GM12878 (cell line): Measurements from ENCODE around the gene TDP1.

ENCODE experiments used
- EP300 ChIP-seq, 2 experiments: fragments of 150-350 bp in 1 of 2; IDR thresholded peaks; 2 replicates each; pipeline ENCODE4 v1.6.1; 2011 to 2012; ENCODE audit warnings: low read depth in 2 of 2, low read length in 2 of 2, borderline replicate concordance in 1 of 2, improper control_type of control experiment in 1 of 2, inconsistent platforms in 1 of 2; ENCODE audit not compliant: control insufficient read depth in 1 of 2
- ETV6 ChIP-seq, 2 experiments: fragments of 450-650 bp in 1 of 2; IDR thresholded peaks in 1 of 2; conservative IDR thresholded peaks in 1 of 2; 2 replicates each; pipeline ENCODE4 v1.6.1; 2014; ENCODE audit warnings: antibody characterized with exemption in 1 of 2, borderline replicate concordance in 1 of 2, low read depth in 1 of 2, mild to moderate bottlenecking in 1 of 2, moderate library complexity in 1 of 2
- EZH2 ChIP-seq: IDR thresholded peaks from 2 replicates; pipeline ENCODE4 v1.6.1; 2012; ENCODE audit warnings: low read depth, mild to moderate bottlenecking, control low read depth, inconsistent platforms, low read length, borderline replicate concordance; ENCODE audit not compliant: control insufficient read depth
- MXI1 ChIP-seq: fragments of 150-350 bp; IDR thresholded peaks from 2 replicates; pipeline ENCODE4 v1.6.1; 2011; ENCODE audit warnings: low read depth, mild to moderate bottlenecking, inconsistent platforms, low read length, improper control_type of control experiment
- MYC ChIP-seq: IDR thresholded peaks from 2 replicates; pipeline ENCODE4 v1.6.1; 2011; ENCODE audit warnings: mild to moderate bottlenecking, low read length, moderate library complexity, inconsistent platforms; ENCODE audit not compliant: insufficient read depth, insufficient replicate concordance, insufficient read length, severe bottlenecking
- POLR2A ChIP-seq: IDR thresholded peaks from 2 replicates; pipeline ENCODE4 v1.6.1; 2011; ENCODE audit warnings: low read depth, mild to moderate bottlenecking, low read length
- SIN3A ChIP-seq: IDR thresholded peaks from 2 replicates; pipeline ENCODE4 v1.6.1; 2012; ENCODE audit warnings: low read depth, low read length, improper control_type of control experiment
- TF ChIP-seq, protein P1 (sequence below), 3 experiments: IDR thresholded peaks in 2 of 3; conservative IDR thresholded peaks in 1 of 3; 2 replicates each; pipeline ENCODE4 v1.5.1; 2011; ENCODE audit warnings: low read depth in 3 of 3, low read length in 3 of 3, mild to moderate bottlenecking in 3 of 3, control low read depth in 2 of 3, moderate library complexity in 2 of 3, inconsistent platforms in 1 of 3, mixed read lengths in 1 of 3; ENCODE audit not compliant: control insufficient read depth in 2 of 3, insufficient read depth in 1 of 3; ENCODE audit errors: extremely low read depth in 1 of 3

DNA sequence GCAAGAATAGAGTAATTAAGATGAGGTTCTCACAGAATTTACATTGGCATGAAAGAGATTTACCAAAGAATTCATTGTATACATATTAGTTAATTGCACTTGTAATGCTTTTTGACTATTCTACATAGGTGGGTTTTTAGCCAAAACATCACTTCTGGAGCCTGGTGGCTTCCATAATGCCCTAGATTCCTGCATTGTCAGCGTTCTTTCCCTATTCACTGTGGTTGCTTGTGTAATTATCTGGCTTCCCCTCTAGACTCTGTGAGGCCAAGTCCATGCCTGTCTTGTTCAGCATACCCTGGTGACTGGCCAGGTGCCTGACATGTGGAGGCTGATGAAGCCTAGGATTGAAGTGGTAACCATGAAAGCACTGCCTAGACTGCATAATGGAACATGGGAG is 41.2 kb downstream of the TDP1 start:
- TF ChIP-seq, protein P1, sequence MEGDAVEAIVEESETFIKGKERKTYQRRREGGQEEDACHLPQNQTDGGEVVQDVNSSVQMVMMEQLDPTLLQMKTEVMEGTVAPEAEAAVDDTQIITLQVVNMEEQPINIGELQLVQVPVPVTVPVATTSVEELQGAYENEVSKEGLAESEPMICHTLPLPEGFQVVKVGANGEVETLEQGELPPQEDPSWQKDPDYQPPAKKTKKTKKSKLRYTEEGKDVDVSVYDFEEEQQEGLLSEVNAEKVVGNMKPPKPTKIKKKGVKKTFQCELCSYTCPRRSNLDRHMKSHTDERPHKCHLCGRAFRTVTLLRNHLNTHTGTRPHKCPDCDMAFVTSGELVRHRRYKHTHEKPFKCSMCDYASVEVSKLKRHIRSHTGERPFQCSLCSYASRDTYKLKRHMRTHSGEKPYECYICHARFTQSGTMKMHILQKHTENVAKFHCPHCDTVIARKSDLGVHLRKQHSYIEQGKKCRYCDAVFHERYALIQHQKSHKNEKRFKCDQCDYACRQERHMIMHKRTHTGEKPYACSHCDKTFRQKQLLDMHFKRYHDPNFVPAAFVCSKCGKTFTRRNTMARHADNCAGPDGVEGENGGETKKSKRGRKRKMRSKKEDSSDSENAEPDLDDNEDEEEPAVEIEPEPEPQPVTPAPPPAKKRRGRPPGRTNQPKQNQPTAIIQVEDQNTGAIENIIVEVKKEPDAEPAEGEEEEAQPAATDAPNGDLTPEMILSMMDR (IDR thresholded peaks at IDR 0.05 in 2 of 3, conservative IDR thresholded peaks at IDR 0.05 in 1 of 3; ENCODE audit: control insufficient read depth in 2 of 3, extremely low read depth in 1 of 3, insufficient read depth in 1 of 3, low read depth in 3 of 3, low read length in 3 of 3), result no peak
- no peak for TF ChIP-seq ETV6 (conservative IDR thresholded peaks at IDR 0.05 in 1 of 2, IDR thresholded peaks at IDR 0.05 in 1 of 2; ENCODE audit: borderline replicate concordance in 1 of 2, low read depth in 1 of 2)
- no peak for TF ChIP-seq SIN3A
- TF ChIP-seq EZH2, result no peak
- TF ChIP-seq MXI1, result no peak
- no peak for TF ChIP-seq MYC
- no peak for TF ChIP-seq POLR2A
- no peak for TF ChIP-seq EP300 (IDR thresholded peaks at IDR 0.05; ENCODE audit: borderline replicate concordance in 1 of 2, control insufficient read depth in 1 of 2, low read depth in 2 of 2, low read length in 2 of 2)
